ENCODE results near the gene PRKD2.

PRKD2 gene

GRCh38 chr19:46759206-46759605 lies 42.3 kb upstream of the PRKD2 start:
- TF ChIP-seq CTCF (IDR thresholded peaks at IDR 0.05; ENCODE audit: insufficient read depth, low read depth, low read length, missing control alignments) = no peak
- DNase-seq (ENCODE audit: low read depth) = no peak
- H3K4me3 ChIP-seq (ENCODE audit: low read length) = no peak overlapping the region

- DNase-seq (ENCODE audit: low read depth) = no peak
- no peak overlapping the region for H3K4me3 ChIP-seq (ENCODE audit: low read length)
- TF ChIP-seq CTCF (IDR thresholded peaks at IDR 0.05; ENCODE audit: insufficient read depth, low read depth, low read length, missing control alignments) = no peak
Observed at GRCh38 chr19:46756544-46756888, 39.6 kb upstream of the PRKD2 start.

- no peak for TF ChIP-seq CTCF (IDR thresholded peaks at IDR 0.05; ENCODE audit: insufficient read depth, low read depth, low read length, missing control alignments)
- H3K4me3 ChIP-seq (ENCODE audit: low read length) = no peak overlapping the region
- DNase-seq (ENCODE audit: low read depth) = no peak
Observed at GRCh38 chr19:46755853-46756543, 39.1 kb upstream of the PRKD2 start.

- H3K4me3 ChIP-seq (ENCODE audit: low read length) = no peak overlapping the region
- DNase-seq (ENCODE audit: low read depth) = no peak
- TF ChIP-seq CTCF (IDR thresholded peaks at IDR 0.05; ENCODE audit: insufficient read depth, low read depth, low read length, missing control alignments) = no peak
Observed at GRCh38 chr19:46755077-46755852, 38.4 kb upstream of the PRKD2 start.

- H3K4me3 ChIP-seq (ENCODE audit: low read length) = no peak overlapping the region
- peak; percentile 56 for TF ChIP-seq CTCF (IDR thresholded peaks at IDR 0.05; ENCODE audit: insufficient read depth, low read depth, low read length, missing control alignments)
- DNase-seq (ENCODE audit: low read depth) = peak; percentile 59
Observed at GRCh38 chr19:46753420-46754155, 36.7 kb upstream of the PRKD2 start.

- no peak overlapping the region for H3K4me3 ChIP-seq (ENCODE audit: low read length)
- peak; percentile 76 for TF ChIP-seq CTCF (IDR thresholded peaks at IDR 0.05; ENCODE audit: insufficient read depth, low read depth, low read length, missing control alignments)
- peak; percentile 72 for DNase-seq (ENCODE audit: low read depth)
Observed at GRCh38 chr19:46748325-46749109, 31.6 kb upstream of the PRKD2 start.

Data from epithelial cell of esophagus (primary cell).